Activated T-cell treated with anti-CD3 and anti-CD28 coated beads for 24 hours (primary cell): ENCODE data around the gene MYO7A.
A peak's percentile ranks its signal among the peaks of the same experiment; 100 is the strongest.

Source experiments
- DNase-seq: peaks from one replicate; pipeline ENCODE4 v3.0.0-alpha.2; 2020; ENCODE audit warnings: low read depth

MYO7A gene

GRCh38 chr11:77187111-77187750, 59.2 kb downstream of the MYO7A start:
- DNase-seq: no peak

- peak; percentile 51 for DNase-seq
Observed at GRCh38 chr11:77187776-77188632, 60.0 kb downstream of the MYO7A start.

GRCh38 chr11:77188633-77189491, 60.8 kb downstream of the MYO7A start:
- no peak for DNase-seq

DNA sequence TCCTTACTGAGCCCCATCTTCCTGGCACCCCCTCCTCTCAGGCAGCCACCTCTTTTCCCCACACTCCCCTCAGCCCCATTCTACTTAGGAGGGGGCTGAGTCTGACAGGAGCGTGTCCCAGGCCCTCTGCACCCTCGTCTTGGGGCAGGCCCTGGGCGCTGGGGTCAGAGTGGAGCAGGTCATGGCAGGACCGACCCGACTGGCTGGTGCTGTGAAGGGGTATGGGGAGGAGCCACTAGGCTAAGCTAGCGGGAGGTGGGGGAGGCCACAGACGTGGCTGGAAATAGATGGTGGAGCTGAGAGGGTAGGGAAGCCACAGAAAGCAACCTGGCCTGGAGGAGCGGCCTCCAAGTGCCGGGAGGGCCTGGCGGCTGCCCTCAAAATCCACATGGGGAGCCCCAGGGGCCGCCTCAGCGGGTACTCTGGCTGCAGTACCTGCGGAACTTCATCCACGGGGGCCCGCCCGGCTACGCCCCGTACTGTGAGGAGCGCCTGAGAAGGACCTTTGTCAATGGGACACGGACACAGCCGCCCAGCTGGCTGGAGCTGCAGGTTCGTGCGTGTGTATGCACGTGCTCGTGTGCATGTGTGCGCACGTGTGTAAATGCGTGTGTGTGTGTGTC, 61.7 kb downstream of the MYO7A start:
- no peak for DNase-seq

DNA sequence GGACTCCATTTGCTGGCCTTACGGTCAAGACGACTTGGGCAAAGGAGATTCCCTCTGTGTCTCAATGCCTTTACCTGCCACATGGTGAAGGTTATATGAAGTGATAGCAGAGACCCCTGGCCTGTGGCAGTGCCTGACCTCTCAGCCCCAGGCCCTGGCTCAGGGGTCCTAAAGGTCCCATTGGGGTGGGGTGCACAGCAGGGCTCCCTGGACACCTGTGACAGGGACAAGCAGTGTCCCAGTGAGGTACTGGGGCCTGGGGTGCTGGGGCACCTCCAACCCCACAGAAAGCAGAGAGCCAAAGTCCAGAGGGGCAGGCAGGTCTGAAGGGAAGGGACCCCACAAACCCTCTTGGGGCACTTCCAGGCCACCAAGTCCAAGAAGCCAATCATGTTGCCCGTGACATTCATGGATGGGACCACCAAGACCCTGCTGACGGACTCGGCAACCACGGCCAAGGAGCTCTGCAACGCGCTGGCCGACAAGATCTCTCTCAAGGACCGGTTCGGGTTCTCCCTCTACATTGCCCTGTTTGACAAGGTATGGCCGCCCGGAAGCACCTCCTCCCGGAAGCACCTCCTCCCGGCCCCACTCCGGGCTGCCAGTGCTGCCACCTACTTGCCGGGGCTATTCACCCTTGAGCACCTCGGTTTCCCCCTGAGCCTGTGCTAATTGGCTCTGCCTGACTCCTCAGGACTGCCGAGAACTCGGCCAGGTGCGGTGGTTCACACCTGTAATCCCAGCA, 62.5 kb downstream of the MYO7A start:
- no peak for DNase-seq

- no peak for DNase-seq
Observed at GRCh38 chr11:77191429-77191822, 63.4 kb downstream of the MYO7A start.

DNA sequence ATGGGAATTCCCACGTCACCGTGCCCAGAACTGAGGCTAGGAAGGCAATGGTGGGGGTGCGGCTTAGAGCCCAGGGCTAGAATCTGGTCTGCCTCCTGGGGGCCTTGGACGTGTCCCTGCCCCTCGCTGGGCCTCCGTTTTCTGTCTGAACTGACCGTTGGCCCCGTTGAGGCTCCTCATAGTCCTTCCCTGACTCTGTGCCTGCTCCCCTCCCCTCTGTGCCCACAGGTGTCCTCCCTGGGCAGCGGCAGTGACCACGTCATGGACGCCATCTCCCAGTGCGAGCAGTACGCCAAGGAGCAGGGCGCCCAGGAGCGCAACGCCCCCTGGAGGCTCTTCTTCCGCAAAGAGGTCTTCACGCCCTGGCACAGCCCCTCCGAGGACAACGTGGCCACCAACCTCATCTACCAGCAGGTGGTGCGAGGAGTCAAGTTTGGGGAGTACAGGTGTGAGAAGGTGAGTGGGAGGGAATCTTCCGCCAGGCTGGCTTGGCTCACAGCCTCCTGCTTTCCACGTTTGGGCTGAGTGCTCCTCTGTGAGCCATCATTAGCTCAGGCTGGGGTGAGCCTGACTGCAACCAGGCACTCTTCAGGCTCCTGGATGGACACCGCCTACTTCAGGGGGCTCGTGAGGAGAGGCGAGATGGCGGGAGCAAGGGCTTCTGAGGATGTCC, 63.9 kb downstream of the MYO7A start:
- DNase-seq: peak; percentile 48

GRCh38 chr11:77193167-77193566, 65.1 kb downstream of the MYO7A start:
- no peak for DNase-seq

GRCh38 chr11:77193911-77194830, 66.1 kb downstream of the MYO7A start:
- no peak for DNase-seq

- DNase-seq: no peak
Observed at GRCh38 chr11:77195071-77195755, 67.2 kb downstream of the MYO7A start.

- DNase-seq: no peak
Observed at GRCh38 chr11:77196961-77197360, 68.9 kb downstream of the MYO7A start.

DNA sequence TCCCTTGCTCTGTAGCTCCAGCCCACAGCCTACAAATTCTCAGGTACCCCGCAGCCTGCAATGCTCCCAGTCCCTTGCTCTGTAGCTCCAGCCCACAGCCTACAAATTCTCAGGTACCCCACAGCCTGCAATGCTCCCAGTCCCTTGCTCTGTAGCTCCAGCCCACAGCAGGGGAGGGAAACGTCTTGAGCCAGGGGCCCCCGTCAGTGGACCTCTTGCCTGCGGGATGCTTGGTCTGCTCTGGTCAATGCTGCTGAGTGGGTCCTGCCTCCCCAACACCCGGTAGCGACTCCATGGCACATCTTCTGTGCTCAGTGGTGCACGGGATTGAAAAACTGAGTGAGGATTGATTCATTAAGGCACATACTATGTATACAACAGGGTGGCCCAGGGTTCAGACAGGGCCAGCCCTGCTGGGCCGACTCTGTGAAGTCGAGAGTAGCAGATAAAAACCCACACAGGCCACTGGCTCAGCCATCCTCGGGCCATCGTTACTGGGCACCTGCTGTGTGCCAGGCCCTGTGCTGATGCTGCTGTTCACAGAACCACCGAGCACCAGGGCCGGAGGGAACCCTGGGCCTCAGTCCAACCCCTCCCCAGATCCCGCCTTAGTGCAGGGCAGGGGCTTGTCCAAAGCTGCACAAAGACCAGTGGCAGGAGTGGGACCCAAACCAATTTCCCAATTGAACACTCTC, 69.7 kb downstream of the MYO7A start:
- DNase-seq: no peak

GRCh38 chr11:77198440-77198849, 70.4 kb downstream of the MYO7A start:
- DNase-seq: no peak

GRCh38 chr11:77199137-77199745, 71.2 kb downstream of the MYO7A start:
- no peak for DNase-seq

DNA sequence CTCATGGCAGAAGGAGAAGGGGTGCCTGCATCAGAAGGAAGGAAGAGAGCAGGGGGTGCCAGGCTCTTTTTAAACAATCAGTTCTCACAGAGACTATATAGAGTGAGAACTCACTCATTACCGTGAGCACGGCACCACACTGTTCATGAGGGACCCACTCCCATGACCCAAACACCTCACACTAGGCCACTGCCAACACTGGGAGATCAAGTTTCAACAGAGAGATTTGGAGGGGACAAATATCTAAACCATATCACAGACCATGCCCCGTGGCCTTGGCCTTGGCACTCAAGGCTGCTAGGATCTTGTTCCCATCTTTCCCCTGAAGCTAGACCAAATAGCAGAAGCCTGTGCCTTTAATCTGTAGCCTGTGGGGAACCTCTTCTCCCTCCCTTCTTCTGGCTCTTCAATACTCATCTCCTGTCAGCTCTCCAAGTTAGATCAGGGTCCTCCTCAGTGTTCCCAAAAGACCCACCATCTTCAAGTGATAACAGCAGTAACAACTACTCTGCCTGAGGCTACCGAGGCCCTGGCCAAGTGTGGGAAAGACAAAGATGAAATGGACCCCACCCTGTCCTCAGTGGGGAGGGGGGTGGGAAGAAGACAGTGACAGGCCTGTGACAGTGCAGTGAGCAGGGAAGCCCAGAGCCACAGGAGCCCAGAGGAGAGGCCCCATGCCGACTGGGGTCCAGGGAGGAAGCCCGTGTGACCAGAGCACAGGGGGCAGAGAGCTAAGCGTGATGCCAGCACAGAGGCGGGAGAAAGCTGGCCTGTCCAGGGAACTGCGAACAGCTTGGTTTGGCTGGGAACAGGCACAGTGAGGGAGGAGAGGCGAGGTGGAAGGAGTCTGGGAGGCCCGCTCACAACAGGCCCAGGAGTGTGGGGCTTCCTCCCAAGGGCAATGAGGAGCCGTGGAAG, 72.6 kb downstream of the MYO7A start:
- no peak for DNase-seq

DNA sequence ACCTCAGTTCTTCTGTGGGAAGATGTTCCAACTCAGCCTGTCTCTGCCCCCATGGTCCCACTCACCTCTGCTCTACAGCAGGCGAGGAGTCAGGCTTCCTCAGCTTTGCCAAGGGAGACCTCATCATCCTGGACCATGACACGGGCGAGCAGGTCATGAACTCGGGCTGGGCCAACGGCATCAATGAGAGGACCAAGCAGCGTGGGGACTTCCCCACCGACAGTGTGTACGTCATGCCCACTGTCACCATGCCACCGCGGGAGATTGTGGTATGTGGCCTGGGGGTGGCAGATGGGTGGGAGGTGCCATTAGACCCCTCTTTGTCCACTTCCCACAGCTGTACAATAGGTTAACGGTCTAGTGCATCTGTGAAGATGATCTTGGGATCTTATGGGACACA, 73.3 kb downstream of the MYO7A start:
- DNase-seq: no peak
